Muscle of leg (tissue), 11 donors: ENCODE measurements around the gene UBE2N. TPM values are rescaled to one million over a fixed set of nuclear protein-coding genes. Genes with fewer than 3 reads are reported as not detected.
A peak's percentile ranks its signal among the peaks of the same experiment; 100 is the strongest.
"Not testable (repeated sequence)": the region's sequence is repeated elsewhere in the genome, so short reads cannot be mapped to it uniquely, and the experiment has no call there.

Experiments used
- DNase-seq: peaks from one replicate; pipeline ENCODE4 v3.0.0; 2013
- H3K27ac ChIP-seq: one replicate; pipeline ENCODE4 v1.5.1; 2013; ENCODE audit warnings: mild to moderate bottlenecking, low read length, control low read depth
- H3K27me3 ChIP-seq: one replicate; pipeline ENCODE4 v1.6.1; 2013; ENCODE audit warnings: low read length; ENCODE audit not compliant: control insufficient read depth, insufficient read depth
- H3K36me3 ChIP-seq: one replicate; pipeline ENCODE4 v1.6.1; 2013; ENCODE audit warnings: low read length; ENCODE audit not compliant: control insufficient read depth, insufficient read depth
- H3K4me1 ChIP-seq: one replicate; pipeline ENCODE4 v1.6.1; 2013; ENCODE audit warnings: low read length; ENCODE audit not compliant: control insufficient read depth, insufficient read depth
- H3K4me3 ChIP-seq: one replicate; pipeline ENCODE4 v1.5.1; 2013; ENCODE audit warnings: low read length, control low read depth
- H3K9me3 ChIP-seq: replicated peaks from 2 replicates; pipeline ENCODE4 v1.6.1; 2013; ENCODE audit warnings: low read depth, low read length; ENCODE audit not compliant: control insufficient read depth
- WGBS: methylation state at CpG from one replicate; pipeline ENCODE4 v1.1.5; 2013; ENCODE audit warnings: missing lambda C conversion rate; ENCODE audit not compliant: insufficient coverage; 5-methylcytosine and 5-hydroxymethylcytosine counted together
- polyA plus RNA-seq, 8 donors: library from polyadenylated mRNA; unstranded; fragments of 120-200 nt; gene quantifications; one replicate each; pipeline versions ENCODE4 v1.2.1 to v1.2.3, GENCODE V29; 2013; ENCODE audit warnings: inconsistent platforms in 1 of 8, low replicate concordance in 1 of 8; ENCODE audit not compliant: insufficient read length in 8 of 8, insufficient read depth in 1 of 8
- total RNA-seq: library from RNA; stranded (reverse); fragments of 120-200 nt; gene quantifications from one replicate; pipeline ENCODE4 v1.2.4, GENCODE V29; 2013

The UBE2N gene
- total and polyA plus RNA-seq, 9 donors, result 63.7 to 112 (median 103) TPM

- no peaks in the 10 kb centered on the region for H3K9me3 ChIP-seq
- peak; percentile 72 for DNase-seq
- no peak overlapping the region for H3K4me3 ChIP-seq
- H3K36me3 ChIP-seq, result no peaks in the 10 kb centered on the region
- whole genome bisulfite sequencing, result no CpG with 5 or more reads among the region's 3 CpGs
- H3K4me1 ChIP-seq, result peaks cover 3% of the 10 kb centered on the region
- H3K27me3 ChIP-seq, result no peaks in the 10 kb centered on the region
- peak overlapping the region; percentile 18 for H3K27ac ChIP-seq
These were observed 25.9 kb downstream of the UBE2N start for GRCh38 chr12:93415723-93416464.

GRCh38 chr12:93413064-93413463 is 28.7 kb downstream of the UBE2N start:
- WGBS, result 80% methylated on average over 3 of the region's 3 CpGs
- peaks cover 3% of the 10 kb centered on the region for H3K4me1 ChIP-seq
- no peak for DNase-seq
- peaks cover 6% of the 10 kb centered on the region for H3K36me3 ChIP-seq
- H3K27ac ChIP-seq, result no peak overlapping the region
- no peak overlapping the region for H3K4me3 ChIP-seq
- H3K9me3 ChIP-seq, result no peaks in the 10 kb centered on the region
- H3K27me3 ChIP-seq, result no peaks in the 10 kb centered on the region

GRCh38 chr12:93412396-93412795 is 29.4 kb downstream of the UBE2N start:
- not testable (repeated sequence) for H3K4me3 ChIP-seq, H3K36me3 ChIP-seq, H3K4me1 ChIP-seq, H3K27ac ChIP-seq, H3K9me3 ChIP-seq, H3K27me3 ChIP-seq, DNase-seq
- no CpG with 5 or more reads among the region's 8 CpGs for WGBS

GRCh38 chr12:93411060-93411459 is 30.7 kb downstream of the UBE2N start:
- H3K36me3 ChIP-seq, result peaks cover 13% of the 10 kb centered on the region
- H3K9me3 ChIP-seq, H3K4me1 ChIP-seq, H3K27me3 ChIP-seq, DNase-seq, H3K4me3 ChIP-seq, H3K27ac ChIP-seq: not testable (repeated sequence)
- WGBS, result 40% methylated on average over 1 of the region's 6 CpGs

- H3K27ac ChIP-seq, H3K4me1 ChIP-seq: not testable (repeated sequence)
These were observed 32.2 kb downstream of the UBE2N start for GRCh38 chr12:93409343-93410187.

GRCh38 chr12:93408813-93409212 is 32.9 kb downstream of the UBE2N start:
- no peaks in the 10 kb centered on the region for H3K27me3 ChIP-seq

More at GRCh38 chr12:93409343-93410187, 32.2 kb downstream of the UBE2N start:
- not testable (repeated sequence) for H3K9me3 ChIP-seq, DNase-seq, H3K27me3 ChIP-seq, H3K4me3 ChIP-seq
- H3K36me3 ChIP-seq, result peaks cover 16% of the 10 kb centered on the region
- no CpG with 5 or more reads among the region's 4 CpGs for WGBS

GRCh38 chr12:93407963-93408283 is 33.8 kb downstream of the UBE2N start:
- WGBS, result no CpG with 5 or more reads among the region's 2 CpGs
- Histone ChIP-seq H3K27me3 (no peaks in the 10 kb centered on the region), H3K4me3 (no peak overlapping the region), H3K9me3 (no peaks in the 10 kb centered on the region), H3K27ac (no peak overlapping the region), H3K4me1 (no peaks in the 10 kb centered on the region), H3K36me3 (peaks cover 19% of the 10 kb centered on the region)
- DNase-seq, result no peak

More at GRCh38 chr12:93408813-93409212, 32.9 kb downstream of the UBE2N start:
- Histone ChIP-seq H3K27ac (no peak overlapping the region), H3K4me3 (no peak overlapping the region), H3K36me3 (peaks cover 16% of the 10 kb centered on the region), H3K9me3 (no peaks in the 10 kb centered on the region), H3K4me1 (no peaks in the 10 kb centered on the region)
- no peak for DNase-seq

- WGBS, result 72% methylated on average over 5 of the region's 6 CpGs
- Histone ChIP-seq H3K4me3 (no peak overlapping the region), H3K27ac (no peak overlapping the region), H3K27me3 (no peaks in the 10 kb centered on the region), H3K9me3 (no peaks in the 10 kb centered on the region), H3K36me3 (peaks cover 25% of the 10 kb centered on the region), H3K4me1 (no peaks in the 10 kb centered on the region)
- DNase-seq, result peak; percentile 56
These were observed 34.4 kb downstream of the UBE2N start for GRCh38 chr12:93407054-93407962.

- no peak for DNase-seq
- peaks cover 24% of the 10 kb centered on the region for H3K36me3 ChIP-seq
- H3K4me1 ChIP-seq, result no peaks in the 10 kb centered on the region
- no peak overlapping the region for H3K4me3 ChIP-seq
- no peaks in the 10 kb centered on the region for H3K9me3 ChIP-seq
- no peak overlapping the region for H3K27ac ChIP-seq
- no peaks in the 10 kb centered on the region for H3K27me3 ChIP-seq
- WGBS, result no CpG with 5 or more reads among the region's 6 CpGs
These were observed 36.5 kb downstream of the UBE2N start for GRCh38 chr12:93404961-93405849.
